HG02852 (cell line): Measurements from ENCODE around the gene SF3B5.
A peak's percentile ranks its signal among the peaks of the same experiment; 100 is the strongest.
"Not testable (repeated sequence)": the region's sequence is repeated elsewhere in the genome, so short reads cannot be mapped to it uniquely, and the experiment has no call there.

Source experiments
- ATAC-seq: cut with Tn5 transposase; IDR thresholded peaks from one replicate; pipeline ENCODE4 v1.9.1; 2021; ENCODE audit warnings: mild to moderate bottlenecking, moderate library complexity; ENCODE audit not compliant: unreplicated experiment

Gene SF3B5

GRCh38 chr6:144106206-144106605 is 10.8 kb upstream of the SF3B5 start:
- ATAC-seq, result no peak

- peak; percentile 71 for ATAC-seq
Observed at GRCh38 chr6:144104898-144105487, 9.6 kb upstream of the SF3B5 start.

- no peak for ATAC-seq
Observed at GRCh38 chr6:144104488-144104887, 9.1 kb upstream of the SF3B5 start.

GRCh38 chr6:144103026-144103563 is 7.7 kb upstream of the SF3B5 start:
- ATAC-seq, result no peak

GRCh38 chr6:144098993-144099392 is 3.6 kb upstream of the SF3B5 start:
- no peak for ATAC-seq

GRCh38 chr6:144094731-144095133 is 641 bp downstream of the SF3B5 start:
- ATAC-seq, result peak; percentile 0

GRCh38 chr6:144093658-144094057 is 1.7 kb downstream of the SF3B5 start:
- ATAC-seq, result no peak

GRCh38 chr6:144093236-144093635 is 2.1 kb downstream of the SF3B5 start:
- ATAC-seq, result no peak

GRCh38 chr6:144090384-144090783 is 5.0 kb downstream of the SF3B5 start:
- ATAC-seq, result no peak

GRCh38 chr6:144087789-144088426 is 7.5 kb downstream of the SF3B5 start:
- no peak for ATAC-seq

GRCh38 chr6:144086959-144087358 is 8.4 kb downstream of the SF3B5 start:
- ATAC-seq, result no peak

- no peak for ATAC-seq
Observed at GRCh38 chr6:144083172-144083571, 12.2 kb downstream of the SF3B5 start.

GRCh38 chr6:144082412-144082811 is 13.0 kb downstream of the SF3B5 start:
- ATAC-seq, result not testable (repeated sequence)

GRCh38 chr6:144077871-144078270 is 17.5 kb downstream of the SF3B5 start:
- ATAC-seq, result no peak

GRCh38 chr6:144075875-144076274 is 19.5 kb downstream of the SF3B5 start:
- ATAC-seq, result no peak

- ATAC-seq, result peak; percentile 87
Observed at GRCh38 chr6:144075187-144075586, 20.2 kb downstream of the SF3B5 start.

GRCh38 chr6:144073024-144073423 is 22.3 kb downstream of the SF3B5 start:
- no peak for ATAC-seq

GRCh38 chr6:144069506-144069905 is 25.9 kb downstream of the SF3B5 start:
- no peak for ATAC-seq

- ATAC-seq, result no peak
Observed at GRCh38 chr6:144068794-144069193, 26.6 kb downstream of the SF3B5 start.

- ATAC-seq, result peak; percentile 36
Observed at GRCh38 chr6:144066741-144067484, 28.5 kb downstream of the SF3B5 start.

GRCh38 chr6:144066255-144066654 is 29.1 kb downstream of the SF3B5 start:
- ATAC-seq, result no peak

- ATAC-seq, result no peak
Observed at GRCh38 chr6:144065213-144065660, 30.1 kb downstream of the SF3B5 start.
